GM19043 (cell line): ENCODE results near the gene GLRA1.

Source experiments
- ATAC-seq: cut with Tn5 transposase; IDR thresholded peaks from one replicate; pipeline ENCODE4 v1.9.1; 2021; ENCODE audit warnings: low read depth; ENCODE audit not compliant: unreplicated experiment

GLRA1 gene

DNA sequence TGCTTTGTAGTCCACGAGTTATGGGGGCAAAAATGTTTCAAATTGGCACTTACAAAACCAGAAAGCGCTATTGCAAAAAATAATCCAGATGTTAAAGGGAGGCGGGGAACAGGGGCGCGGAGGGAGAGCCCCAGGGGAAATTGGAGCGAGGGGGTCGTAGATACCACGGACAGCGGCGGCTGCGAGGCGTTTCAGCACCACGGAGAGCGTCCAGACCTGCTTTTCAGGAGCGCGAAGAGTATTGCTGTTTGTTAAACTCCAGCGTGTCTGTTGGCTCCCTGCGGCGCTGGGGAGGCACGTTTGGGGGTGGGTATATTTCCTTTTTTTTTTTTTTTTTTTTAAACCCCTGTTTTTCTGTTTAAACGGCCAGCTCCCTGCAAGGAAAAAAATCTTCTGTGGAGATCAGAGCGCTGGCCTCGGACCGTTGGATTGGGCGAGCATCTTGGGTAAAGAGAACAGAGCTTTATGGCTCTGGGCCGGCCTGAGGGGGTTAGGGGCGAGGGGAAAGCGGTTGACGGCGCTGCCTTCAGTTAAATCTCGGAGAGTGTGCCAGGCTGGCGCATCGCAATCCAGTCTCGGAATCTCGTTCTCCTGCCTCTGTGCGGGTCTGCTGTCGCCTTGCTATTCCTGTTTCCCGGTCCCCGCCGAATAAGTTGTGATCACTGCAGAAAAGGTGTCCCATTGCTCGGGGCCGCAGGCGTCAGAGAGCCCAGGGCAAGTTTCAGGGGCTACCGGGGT is at the start of gene GLRA1:
TSS of gene GLRA1 (minus strand) at position 288 of the 738 bp plus-strand sequence. CDS start 302 bp downstream, outside the sequence.
- ATAC-seq = no peak

DNA sequence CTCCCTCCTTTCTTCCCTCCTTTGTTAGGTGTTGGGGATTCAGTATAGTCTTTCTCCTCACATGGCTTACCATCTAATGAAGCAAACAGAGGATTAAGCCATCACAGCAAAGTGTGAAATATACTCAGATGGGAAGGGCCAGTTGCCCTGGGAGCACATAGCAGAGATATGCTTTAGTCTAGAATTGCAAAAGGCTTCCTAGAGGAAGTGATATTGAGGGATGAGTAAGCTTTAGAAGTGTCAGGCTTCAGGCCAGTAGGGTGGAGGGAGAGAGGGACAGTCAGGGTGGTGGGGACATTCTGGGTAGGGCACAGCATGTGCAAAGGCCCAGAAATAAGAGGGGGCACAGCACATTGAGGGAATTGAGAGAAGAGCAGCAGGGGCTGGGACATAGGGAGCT is 46.2 kb upstream of the GLRA1 start:
- no peak for ATAC-seq

DNA sequence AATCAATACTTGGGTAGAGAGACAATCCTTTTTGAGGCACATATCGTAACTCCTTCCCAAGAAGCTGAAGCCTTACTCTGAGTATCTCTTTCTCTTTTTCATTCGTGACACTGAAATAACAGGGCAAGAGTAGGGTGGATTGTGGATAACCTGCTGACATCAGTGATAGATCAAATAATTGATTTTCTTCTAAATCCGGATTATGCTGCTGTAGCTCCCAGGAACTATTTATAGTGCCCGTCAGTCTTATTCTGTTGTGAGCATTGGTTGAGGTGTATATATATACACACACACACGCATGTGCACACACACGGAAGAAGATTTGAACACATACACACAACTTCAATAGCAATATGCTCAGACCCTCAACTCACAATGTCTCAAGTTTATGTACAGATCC is 43.2 kb upstream of the GLRA1 start:
- no peak for ATAC-seq

DNA sequence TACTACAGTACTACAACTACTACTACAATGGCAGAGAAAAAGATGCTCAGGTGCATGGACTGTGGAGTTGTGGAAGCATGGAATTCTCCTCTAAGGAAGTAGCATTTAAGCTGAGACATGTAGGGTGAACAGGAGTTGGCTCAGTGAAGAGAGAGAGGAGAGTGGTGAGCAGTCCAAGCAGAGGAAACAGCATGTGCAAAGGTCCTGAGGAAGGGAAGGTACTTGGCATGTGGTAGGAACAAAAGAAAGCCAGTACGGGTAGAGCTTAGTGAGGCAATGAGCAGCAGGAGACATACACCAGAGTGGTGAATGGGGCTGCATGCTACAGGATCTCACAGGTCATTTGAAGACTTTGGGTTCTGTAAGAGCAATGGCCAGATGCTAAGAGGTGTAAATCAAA is 41.4 kb upstream of the GLRA1 start:
- ATAC-seq = no peak

DNA sequence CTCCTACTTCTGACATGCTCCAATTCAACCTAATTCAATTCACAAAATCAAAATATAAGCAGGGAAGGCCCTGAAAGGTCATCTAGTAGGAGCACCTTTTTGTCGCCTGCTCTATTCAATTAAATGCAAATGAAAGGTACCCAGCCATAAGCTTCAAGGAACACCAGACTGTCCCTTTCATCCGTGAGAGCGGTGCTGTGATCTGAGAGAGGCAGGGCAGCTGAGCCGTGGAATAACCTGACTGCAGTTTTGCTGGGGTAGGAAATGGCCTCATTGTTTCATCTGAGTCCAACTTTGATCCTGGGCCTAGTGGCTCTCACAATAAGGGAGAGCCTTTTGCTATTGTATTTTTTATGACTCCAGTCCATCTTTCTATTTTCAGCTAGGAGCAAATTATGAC is 39.8 kb upstream of the GLRA1 start:
- ATAC-seq = no peak

DNA sequence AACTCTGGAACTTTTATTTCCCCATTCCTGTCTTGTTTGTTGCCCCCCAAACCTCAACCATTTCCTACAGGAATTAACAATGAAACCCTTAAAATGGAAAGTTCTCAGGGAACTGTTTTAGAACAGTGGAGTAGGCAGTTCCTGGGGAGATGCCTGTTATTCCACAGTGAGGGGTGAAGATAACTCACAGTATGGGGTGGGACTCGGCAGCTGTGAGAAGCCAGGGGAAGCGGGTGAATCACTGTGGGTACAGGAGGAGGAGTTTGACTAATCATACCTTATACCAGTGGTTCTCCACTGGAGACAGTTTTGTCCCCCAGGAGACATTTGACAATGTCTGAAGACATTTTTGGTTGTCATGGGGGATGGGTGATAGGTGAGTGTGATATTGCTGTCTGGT is 36.9 kb upstream of the GLRA1 start:
- ATAC-seq = no peak

DNA sequence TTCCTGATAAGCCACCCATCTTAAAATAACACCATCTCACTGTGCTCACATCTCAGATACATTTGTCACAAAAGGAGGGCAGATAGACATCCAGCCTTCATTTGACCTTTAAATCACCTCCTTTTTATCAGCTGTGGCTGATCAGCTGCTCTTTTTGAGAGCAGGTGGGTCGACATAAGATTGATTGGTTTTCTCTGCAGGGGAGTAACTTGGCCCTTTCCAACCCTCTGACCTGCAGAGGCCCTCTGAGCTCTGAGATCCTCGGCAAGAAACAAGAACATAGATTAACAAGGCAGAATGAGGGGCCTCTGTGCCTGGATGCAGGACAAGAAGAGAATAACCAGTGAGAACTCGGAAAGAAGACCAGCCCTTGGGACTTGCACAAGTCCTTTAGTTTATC is 33.5 kb upstream of the GLRA1 start:
- ATAC-seq = no peak

DNA sequence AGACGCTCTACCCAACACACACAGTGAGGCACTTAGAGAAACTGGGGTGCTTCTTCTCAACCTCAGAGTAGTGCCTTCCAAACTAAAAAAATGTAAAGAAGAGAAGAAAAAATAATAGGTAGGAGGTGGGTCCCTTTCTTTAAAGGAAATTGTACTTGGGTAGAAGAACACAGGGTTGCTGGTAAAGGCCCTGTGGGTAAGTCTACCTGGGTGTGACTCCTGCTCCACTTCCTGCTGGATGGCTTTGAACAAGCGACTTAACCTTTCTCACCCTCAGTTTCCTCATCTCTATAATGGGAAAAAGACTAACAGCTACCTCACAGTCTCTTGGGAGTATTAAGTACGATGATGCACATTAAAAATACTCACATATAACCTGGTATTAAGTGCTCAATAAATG is 32.1 kb upstream of the GLRA1 start:
- ATAC-seq = no peak

DNA sequence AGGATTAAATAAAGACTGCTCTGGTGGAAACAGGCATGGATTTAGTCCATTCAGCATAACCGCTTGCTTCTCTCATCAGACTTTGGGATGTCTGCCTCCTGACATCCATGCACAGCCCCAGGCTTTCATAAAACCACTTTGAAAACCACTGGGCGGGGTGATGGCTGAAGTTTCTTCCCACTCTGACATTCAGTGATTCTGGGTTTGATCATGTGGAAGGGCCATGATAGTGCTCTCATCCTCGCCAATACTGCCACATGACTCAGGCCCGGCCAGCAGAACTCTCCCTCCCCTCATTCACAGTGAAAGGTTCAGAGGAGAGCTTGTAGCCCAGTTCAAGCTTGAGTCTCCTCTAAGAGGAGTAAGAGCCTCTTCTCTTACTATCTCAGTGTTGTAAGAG is 29.6 kb upstream of the GLRA1 start:
- ATAC-seq = no peak

DNA sequence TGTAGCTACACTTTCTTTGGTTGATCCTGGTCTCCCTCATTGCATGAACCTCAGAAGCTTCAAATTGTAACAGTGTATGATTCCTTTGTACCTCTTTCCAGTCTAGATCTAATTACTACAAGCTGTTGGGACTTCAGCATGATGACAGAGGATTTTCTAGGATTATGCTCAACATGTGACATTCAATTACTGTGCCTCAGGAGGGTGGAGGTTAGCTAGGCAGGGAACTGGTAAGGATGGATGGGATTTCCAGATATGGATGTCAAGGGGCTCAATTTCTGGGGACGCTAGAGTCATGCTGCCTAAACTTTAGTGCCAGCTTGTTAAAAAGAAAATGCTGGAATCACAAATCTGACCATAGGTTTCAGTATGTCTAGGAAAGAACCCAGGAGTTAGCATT is 29.2 kb upstream of the GLRA1 start:
- ATAC-seq = no peak

DNA sequence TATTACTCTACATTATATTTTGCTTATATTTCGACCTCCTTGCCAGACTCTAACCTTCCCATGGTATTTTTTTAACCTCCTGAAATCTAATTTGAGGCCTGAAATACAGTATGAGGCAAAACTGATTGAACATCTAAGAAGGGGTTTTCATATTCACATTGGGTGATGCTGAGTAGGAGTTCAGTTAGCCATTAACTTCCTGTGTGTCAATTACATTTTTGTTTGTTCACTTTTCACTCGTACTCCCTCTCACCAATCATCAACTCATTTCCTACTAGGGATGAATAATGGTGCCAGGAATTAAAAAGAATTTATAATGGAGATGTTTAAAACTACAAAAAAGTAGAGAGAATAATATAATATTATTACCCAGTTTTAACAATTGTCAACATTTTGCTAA is 27.6 kb upstream of the GLRA1 start:
- ATAC-seq = no peak

DNA sequence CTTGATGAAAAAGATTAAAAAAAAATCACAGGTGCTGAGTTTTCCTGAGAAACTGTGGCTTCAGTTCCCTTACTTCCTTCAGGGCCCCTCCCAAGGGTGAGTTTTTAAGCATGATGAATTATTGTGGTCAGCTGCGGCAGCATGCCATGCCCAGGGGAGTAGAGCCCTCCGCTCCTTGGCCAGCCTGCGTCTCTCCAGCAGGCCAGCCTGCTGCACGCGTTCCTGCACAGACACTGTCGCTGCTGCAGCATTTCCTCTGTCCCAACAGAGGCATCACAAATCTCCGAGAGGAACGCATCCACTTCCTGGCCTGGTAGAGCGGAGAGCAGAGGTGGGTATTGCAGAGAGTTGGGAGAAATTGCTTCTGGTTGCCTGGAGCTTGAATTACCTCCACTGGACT is 26.1 kb upstream of the GLRA1 start:
- ATAC-seq = no peak

DNA sequence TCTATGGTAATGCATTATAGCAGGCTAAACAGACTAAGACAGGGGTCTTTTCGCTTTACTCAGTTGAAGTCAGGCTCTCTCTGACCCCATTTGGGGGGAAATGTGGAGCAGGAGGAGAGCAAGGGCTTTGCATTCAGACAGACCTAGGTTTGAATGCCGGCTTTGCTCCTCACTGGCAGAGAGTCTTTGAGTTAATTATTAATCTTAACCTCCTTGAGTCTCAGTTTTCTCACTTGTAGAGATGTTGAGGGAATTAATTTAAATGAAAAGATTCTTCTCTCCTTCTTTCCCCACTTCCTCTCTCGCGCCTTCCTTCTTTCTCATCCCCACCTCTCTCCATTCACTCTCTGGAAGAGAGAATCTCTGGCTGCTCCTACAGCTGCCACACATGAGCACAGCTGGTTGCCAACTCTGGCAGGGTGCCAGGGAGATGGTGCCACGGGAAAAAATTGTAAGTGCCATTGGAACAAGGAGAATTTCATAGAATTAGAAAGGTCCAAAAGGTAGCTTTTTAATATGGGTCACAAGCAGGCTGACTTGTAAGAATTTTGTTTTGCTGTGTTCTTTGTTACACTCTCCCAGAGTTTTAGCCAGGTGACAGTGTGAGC is 25.2 kb upstream of the GLRA1 start:
- no peak for ATAC-seq

DNA sequence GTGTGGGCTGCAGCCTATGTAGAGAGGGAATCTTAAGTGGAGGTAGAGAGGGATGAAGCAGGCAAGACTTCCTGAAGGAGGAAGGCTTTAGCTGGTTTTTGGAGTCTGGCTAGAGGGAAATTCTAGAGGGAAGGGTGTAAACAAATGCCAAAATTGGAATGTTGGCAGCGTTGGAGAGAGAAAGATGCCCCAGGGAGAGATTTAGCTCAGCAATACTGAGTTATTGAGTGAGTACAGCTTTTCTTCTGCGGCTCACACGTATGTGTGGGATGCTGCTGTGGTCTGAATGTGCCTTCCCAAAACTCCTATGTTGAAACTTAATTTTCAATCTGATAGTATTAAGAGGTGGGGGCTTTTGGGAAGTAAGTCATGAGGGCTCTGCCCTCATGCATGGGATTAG is 24.5 kb upstream of the GLRA1 start:
- no peak for ATAC-seq

DNA sequence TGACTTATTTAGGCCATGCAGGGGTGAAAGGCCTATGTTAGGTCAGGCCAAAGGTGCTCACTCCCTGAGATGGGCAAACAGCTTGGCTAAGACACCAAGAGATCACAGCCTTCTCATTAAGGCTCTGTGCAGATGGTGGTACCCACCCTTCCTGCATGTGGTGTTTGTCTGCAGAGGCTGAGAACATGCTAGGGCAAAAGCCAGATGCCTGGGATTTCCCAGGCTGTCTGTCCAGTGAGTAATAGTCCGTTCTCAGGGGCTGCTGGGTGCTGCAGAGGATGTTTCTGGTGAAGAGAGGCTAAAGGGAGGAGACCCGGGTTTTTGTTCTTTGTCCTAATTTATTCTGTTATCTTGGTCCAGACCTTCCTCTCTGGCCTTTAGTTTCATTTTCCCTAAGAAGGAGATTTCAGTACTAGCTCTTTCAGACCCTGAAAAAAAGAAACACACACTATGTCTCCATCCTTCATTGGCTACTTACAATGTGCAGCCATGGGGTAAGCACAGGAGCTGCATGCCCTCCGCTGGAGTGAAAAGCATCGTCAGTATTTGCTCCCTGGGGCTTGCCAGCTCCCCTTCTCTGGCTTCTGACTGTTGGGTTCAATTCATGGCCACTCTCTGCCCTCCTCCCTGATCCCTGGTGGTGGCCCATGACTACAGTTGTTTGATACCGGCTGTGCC is 23.4 kb upstream of the GLRA1 start:
- no peak for ATAC-seq

DNA sequence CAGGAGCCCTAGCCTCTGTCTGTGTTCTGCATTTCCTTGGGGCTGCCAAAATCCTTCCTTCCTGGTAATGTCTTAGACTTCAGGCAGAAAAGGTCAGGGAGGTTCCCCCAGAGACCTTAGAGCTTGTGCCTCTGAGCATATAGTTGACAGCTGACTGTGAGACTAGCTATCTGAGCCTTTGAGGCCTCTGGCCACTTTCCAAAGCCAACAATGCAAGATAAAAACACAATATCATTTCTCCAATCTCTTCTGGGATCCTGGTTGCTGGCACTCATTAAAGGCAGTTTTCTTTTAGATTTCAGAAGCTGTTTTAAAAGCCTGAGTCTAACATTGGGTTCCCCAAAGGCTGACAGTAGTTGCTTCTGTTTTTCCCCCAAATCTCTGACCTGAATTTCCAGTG is 13.2 kb upstream of the GLRA1 start:
- ATAC-seq = no peak

DNA sequence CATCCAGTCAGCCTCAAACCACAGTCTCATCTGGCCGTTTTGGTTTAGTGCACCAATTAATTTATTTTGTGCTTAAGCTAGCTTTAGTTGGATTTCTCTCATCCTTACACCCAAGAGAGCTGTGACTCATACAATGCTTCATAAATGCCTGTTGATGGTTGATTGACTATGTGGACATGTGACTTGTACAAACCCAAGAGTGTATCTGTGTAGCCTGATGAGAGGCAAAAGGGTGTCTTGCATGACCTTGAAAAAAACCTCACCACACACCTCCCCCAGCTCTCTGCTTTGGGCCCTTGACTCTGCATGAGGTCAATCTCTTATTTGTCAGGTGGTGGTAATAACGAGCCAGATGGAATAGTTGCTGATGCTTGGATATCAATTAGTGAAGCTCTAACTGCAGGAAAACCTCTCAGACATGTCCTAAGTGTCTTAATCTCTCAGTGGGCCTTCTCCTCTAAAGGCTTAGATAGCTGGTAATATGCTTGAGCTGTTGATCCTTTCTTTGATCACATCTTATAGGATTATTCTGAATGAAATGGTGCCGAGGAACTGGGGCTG is 10.6 kb upstream of the GLRA1 start:
- ATAC-seq = no peak

DNA sequence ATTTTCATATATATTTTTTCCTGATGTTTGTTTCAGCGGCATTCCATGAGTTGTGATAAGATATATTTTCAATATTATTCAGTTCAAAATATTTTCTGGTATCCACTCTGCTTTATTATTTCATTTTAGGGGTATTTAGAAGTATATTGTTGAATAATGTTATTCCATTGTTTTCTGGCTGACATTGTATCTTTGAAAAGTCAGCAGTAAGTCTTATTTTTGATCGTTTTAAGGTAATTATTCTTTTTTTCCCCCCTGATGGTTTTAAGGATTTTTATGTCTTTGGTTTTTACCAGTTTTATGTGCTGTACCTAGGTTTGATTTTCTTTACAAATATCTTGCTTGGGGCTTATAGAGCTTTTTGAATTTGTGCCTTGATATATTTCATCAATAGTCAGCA is 6.6 kb upstream of the GLRA1 start:
- no peak for ATAC-seq

DNA sequence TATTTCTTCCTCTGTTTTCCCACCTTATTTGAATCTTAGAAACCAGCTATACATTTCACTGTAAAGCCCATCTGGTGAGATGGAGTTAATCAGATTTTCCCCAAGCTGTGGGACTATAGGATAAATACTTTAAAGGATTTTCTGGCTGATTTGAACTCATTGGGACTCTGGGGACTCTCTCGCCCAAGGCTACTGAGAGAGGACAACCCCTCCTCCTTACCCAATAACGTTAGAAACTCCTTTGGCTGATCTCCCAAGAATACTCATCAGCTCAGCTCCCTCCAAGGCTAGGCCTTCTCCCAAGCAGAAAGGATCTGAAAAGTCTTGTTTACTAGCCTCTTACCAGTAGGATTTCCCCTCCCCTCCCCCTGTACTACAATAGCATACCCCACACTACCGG is 1.5 kb upstream of the GLRA1 start:
- ATAC-seq = no peak

DNA sequence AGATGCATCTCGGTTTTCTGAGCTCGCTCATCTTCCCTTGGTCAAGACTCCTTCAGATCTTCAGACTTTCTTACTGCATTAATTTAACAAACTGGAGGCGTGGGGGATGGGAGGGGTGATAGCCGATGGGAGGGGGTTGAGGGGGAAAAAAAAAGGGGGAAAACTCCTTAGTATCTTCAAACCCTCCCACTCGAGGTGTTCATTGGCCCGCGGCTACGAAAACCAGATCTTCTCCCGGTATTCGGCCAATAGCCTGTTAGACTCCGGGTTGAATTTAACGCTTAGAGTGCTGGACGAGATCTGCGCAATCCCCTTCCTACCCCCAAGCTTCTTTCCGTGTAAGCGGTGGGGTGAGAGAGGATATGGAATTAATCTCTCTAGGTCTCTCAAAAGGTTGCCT is 689 bp upstream of the GLRA1 start:
- no peak for ATAC-seq

DNA sequence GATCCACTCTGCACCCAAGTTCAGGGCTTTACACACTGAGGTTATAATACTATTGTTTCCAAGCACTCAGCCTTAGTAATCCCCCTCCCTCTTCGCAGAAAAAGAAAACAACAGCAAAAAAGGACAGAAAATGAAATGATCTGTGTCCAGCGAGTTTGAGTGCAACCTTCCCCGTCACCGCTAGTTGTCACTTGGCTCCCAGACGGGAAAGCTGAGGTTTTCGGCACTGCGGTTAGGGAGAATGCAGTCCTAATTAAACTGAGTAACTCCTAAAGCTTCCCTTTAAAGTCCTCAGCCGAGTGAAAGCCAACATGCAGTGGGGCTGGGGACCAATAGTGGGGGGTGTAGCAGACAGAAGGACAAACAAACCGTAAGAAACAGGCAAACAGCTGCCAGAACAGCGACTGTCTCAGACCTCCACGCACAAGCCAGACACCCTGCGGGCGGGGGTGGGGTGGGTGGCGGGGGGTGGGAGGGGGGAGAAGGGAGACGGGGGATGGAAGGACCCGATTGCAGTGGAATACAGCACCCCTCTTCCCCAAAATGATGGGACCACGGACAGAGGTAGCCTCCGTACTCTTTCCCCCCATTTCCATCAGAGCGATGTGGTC is 680 bp downstream of the GLRA1 start:
- ATAC-seq = no peak
